Measurements from ENCODE around the gene AGAP1. TPM values are rescaled to one million over a fixed set of nuclear protein-coding genes. Genes with fewer than 3 reads are reported as not detected.

AGAP1 gene
- total RNA-seq, 1 donor from 2014 or later, result 44.0 TPM

GRCh38 chr2:235508371-235509160 is 14.7 kb downstream of the AGAP1 start:
- peaks cover 12% of the 10 kb centered on the region for H3K4me1 Mint-ChIP-seq
- peaks cover 3% of the 10 kb centered on the region for H3K9me3 Mint-ChIP-seq
- H3K27ac Mint-ChIP-seq, result no peak overlapping the region
- H3K4me3 Mint-ChIP-seq, result no peak overlapping the region
- H3K36me3 Mint-ChIP-seq, result peaks cover 3% of the 10 kb centered on the region
- no peak for TF ChIP-seq CTCF (IDR thresholded peaks at IDR 0.05; ENCODE audit: unreplicated experiment)
- H3K27me3 Mint-ChIP-seq (ENCODE audit: low read depth), result no peaks in the 10 kb centered on the region
- DNase-seq (ENCODE audit: low spot score in 2 of 2, unreplicated experiment in 2 of 2), result no peak

GRCh38 chr2:235510318-235510717 is 16.5 kb downstream of the AGAP1 start:
- Mint-ChIP-seq H3K9me3 (peaks cover 8% of the 10 kb centered on the region), H3K4me3 (no peak overlapping the region), H3K4me1 (peaks cover 3% of the 10 kb centered on the region), H3K27me3 (ENCODE audit: low read depth) (no peaks in the 10 kb centered on the region), H3K36me3 (peaks cover 6% of the 10 kb centered on the region), H3K27ac (no peak overlapping the region)
- DNase-seq (ENCODE audit: low spot score in 2 of 2, unreplicated experiment in 2 of 2), result no peak
- TF ChIP-seq CTCF (IDR thresholded peaks at IDR 0.05; ENCODE audit: unreplicated experiment), result no peak

- TF ChIP-seq CTCF (IDR thresholded peaks at IDR 0.05; ENCODE audit: unreplicated experiment), result no peak
- H3K9me3 Mint-ChIP-seq, result peaks cover 12% of the 10 kb centered on the region
- H3K4me3 Mint-ChIP-seq, result no peak overlapping the region
- H3K4me1 Mint-ChIP-seq, result no peaks in the 10 kb centered on the region
- DNase-seq (ENCODE audit: low spot score in 2 of 2, unreplicated experiment in 2 of 2), result no peak
- H3K36me3 Mint-ChIP-seq, result peaks cover 10% of the 10 kb centered on the region
- H3K27ac Mint-ChIP-seq, result no peak overlapping the region
- no peaks in the 10 kb centered on the region for H3K27me3 Mint-ChIP-seq (ENCODE audit: low read depth)
Measured at GRCh38 chr2:235511187-235511661, 17.4 kb downstream of the AGAP1 start.

GRCh38 chr2:235511751-235512698 is 18.2 kb downstream of the AGAP1 start:
- H3K4me1 Mint-ChIP-seq, result no peaks in the 10 kb centered on the region
- H3K27ac Mint-ChIP-seq, result no peak overlapping the region
- no peaks in the 10 kb centered on the region for H3K27me3 Mint-ChIP-seq (ENCODE audit: low read depth)
- peaks cover 12% of the 10 kb centered on the region for H3K9me3 Mint-ChIP-seq
- no peak overlapping the region for H3K4me3 Mint-ChIP-seq
- no peak for TF ChIP-seq CTCF (IDR thresholded peaks at IDR 0.05; ENCODE audit: unreplicated experiment)
- peaks cover 10% of the 10 kb centered on the region for H3K36me3 Mint-ChIP-seq
- no peak for DNase-seq (ENCODE audit: low spot score in 2 of 2, unreplicated experiment in 2 of 2)

- H3K27me3 Mint-ChIP-seq (ENCODE audit: low read depth), result no peaks in the 10 kb centered on the region
- no peak overlapping the region for H3K27ac Mint-ChIP-seq
- no peak for DNase-seq (ENCODE audit: low spot score in 2 of 2, unreplicated experiment in 2 of 2)
- peaks cover 10% of the 10 kb centered on the region for H3K36me3 Mint-ChIP-seq
- H3K4me1 Mint-ChIP-seq, result no peaks in the 10 kb centered on the region
- H3K4me3 Mint-ChIP-seq, result no peak overlapping the region
- TF ChIP-seq CTCF (IDR thresholded peaks at IDR 0.05; ENCODE audit: unreplicated experiment), result no peak
- peaks cover 12% of the 10 kb centered on the region for H3K9me3 Mint-ChIP-seq
Measured at GRCh38 chr2:235512699-235513053, 18.8 kb downstream of the AGAP1 start.

Measured in mesothelial cell of epicardium (in vitro differentiated cells).